Upper lobe of left lung (tissue), 4 donors: ENCODE results near the gene PEX11G.

ENCODE experiments used
- CTCF ChIP-seq, 6 experiments: fragments of 450-650 bp in 4 of 6; fragments of 200-600 bp in 2 of 6; sonication (generic) in 2 of 6; IDR thresholded peaks; one replicate each; pipeline ENCODE4 v1.5.1; 2016 to 2019; ENCODE audit warnings: antibody characterized with exemption in 6 of 6
- EP300 ChIP-seq, 4 donors: sonication (generic); formaldehyde crosslinking; IDR thresholded peaks; one replicate each; pipeline ENCODE4 v1.5.1; 2017; ENCODE audit warnings: antibody characterized with exemption in 4 of 4, control low read depth in 2 of 4
- POLR2A ChIP-seq, 4 donors: fragments of 450-650 bp; IDR thresholded peaks; one replicate each; pipeline ENCODE4 v1.5.1; 2016 to 2017; ENCODE audit warnings: antibody characterized with exemption in 4 of 4, mild to moderate bottlenecking in 2 of 4
- POLR2AphosphoS5 ChIP-seq, 2 donors: sonication (generic); formaldehyde crosslinking; IDR thresholded peaks; one replicate each; pipeline ENCODE4 v1.5.1; 2017; ENCODE audit warnings: antibody characterized with exemption in 2 of 2

- TF ChIP-seq EP300 (IDR thresholded peaks at IDR 0.05) (no peak), CTCF (IDR thresholded peaks at IDR 0.05) (no peak), POLR2A (IDR thresholded peaks at IDR 0.05) (no peak), POLR2AphosphoS5 (IDR thresholded peaks at IDR 0.05) (no peak)
Observed at GRCh38 chr19:7458675-7459074, 30.2 kb downstream of the PEX11G start.
